Measurements from ENCODE around the gene TSSC4. TPM values are rescaled to one million over a fixed set of nuclear protein-coding genes. Genes with fewer than 3 reads are reported as not detected.

TSSC4 gene
- total RNA-seq, 2 donors from 2014 or later, result 35.6 to 59.0 TPM

DNA sequence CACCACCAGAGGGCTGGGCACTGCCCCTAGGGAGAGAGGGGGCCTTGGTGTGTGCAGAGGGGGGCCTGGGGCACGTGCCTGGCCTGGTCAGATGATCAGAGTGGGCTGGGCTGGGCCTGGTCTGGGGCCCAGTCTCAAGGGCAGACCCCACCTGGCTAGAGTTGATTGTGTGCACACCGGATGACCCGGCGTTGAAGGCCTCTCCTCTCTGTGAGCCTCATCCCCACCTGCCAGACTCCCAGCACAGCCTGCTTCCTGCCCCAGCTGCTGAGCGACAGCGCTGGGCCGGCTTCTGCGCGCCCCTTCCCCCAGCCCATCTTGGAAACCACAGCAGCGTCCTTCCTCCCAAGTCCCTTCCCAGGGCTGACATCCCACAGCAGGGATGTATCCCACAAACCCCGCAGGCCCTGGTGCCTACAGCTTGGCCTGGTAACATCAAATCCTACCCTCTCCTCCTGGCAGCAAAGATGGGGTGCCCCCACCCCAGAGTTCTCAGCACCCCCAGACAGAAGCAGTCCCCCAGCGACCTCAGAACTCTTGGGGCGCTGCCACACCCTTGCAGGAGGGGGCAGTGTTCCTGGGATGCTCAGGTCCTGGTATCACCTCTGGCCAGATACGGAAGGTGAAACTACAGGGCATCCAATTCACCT is 11.0 kb upstream of the TSSC4 start:
- H3K9me3 ChIP-seq, result no peaks in the 10 kb centered on the region
- H3K27me3 ChIP-seq, result no peaks in the 10 kb centered on the region
- H3K4me3 ChIP-seq, result no peak overlapping the region
- H3K9ac ChIP-seq (ENCODE audit: low read depth in 2 of 2, low read length in 2 of 2), result no peak overlapping the region
- TF ChIP-seq CTCF (IDR thresholded peaks at IDR 0.05), result no peak
- intact Hi-C loops (cut with DNase I), result no loop called here
- no peak for DNase-seq
- no peaks in the 10 kb centered on the region for H3K4me1 ChIP-seq
- H3K36me3 ChIP-seq, result no peaks in the 10 kb centered on the region
- H3K27ac ChIP-seq, result no peak overlapping the region

- Histone ChIP-seq H3K36me3 (no peaks in the 10 kb centered on the region), H3K27ac (peak overlapping the region; percentile 8), H3K9me3 (no peaks in the 10 kb centered on the region), H3K4me3 (no peak overlapping the region), H3K27me3 (no peaks in the 10 kb centered on the region), H3K9ac (ENCODE audit: low read depth in 2 of 2, low read length in 2 of 2) (peak overlapping the region in 1 of 2 donors; percentile 30), H3K4me1 (no peaks in the 10 kb centered on the region)
- intact Hi-C loops (cut with DNase I), result no loop called here
- DNase-seq, result no peak
- TF ChIP-seq CTCF (IDR thresholded peaks at IDR 0.05), result no peak
Measured at GRCh38 chr11:2390091-2390724, 10.3 kb upstream of the TSSC4 start.

DNA sequence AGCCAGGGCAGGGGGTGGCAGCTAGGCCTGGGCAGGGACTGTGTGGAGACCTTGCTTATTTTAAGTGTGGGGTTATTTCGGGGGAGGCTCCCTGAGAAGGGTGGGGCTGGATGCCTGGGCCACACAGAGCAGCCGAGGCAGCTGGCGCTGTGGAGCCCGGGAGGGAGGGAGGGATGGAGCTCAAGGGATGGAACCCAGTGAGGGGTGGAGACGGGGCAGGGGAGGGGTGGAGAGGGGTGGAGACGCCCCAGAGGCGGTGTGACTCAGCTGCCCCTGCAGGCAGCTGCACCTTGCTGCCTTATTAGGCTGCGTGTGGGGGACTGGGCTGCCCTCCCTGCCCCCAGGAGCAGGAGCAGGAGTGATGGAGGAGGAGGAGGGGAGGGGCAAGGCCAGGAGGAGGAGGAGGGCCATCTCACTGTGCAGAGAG is 9.8 kb upstream of the TSSC4 start:
- Histone ChIP-seq H3K9ac (ENCODE audit: low read depth in 2 of 2, low read length in 2 of 2) (peak overlapping the region in 1 of 2 donors; percentile 30), H3K27ac (peak overlapping the region; percentile 8), H3K4me1 (no peaks in the 10 kb centered on the region), H3K36me3 (peaks cover 3% of the 10 kb centered on the region), H3K9me3 (no peaks in the 10 kb centered on the region), H3K27me3 (no peaks in the 10 kb centered on the region), H3K4me3 (no peak overlapping the region)
- DNase-seq, result no peak
- no peak for TF ChIP-seq CTCF (IDR thresholded peaks at IDR 0.05)
- intact Hi-C loops (cut with DNase I), result no loop called here

GRCh38 chr11:2391181-2391975 is 9.2 kb upstream of the TSSC4 start:
- DNase-seq, result no peak
- peaks cover 3% of the 10 kb centered on the region for H3K36me3 ChIP-seq
- no peak overlapping the region for H3K9ac ChIP-seq (ENCODE audit: low read depth in 2 of 2, low read length in 2 of 2)
- H3K27ac ChIP-seq, result no peak overlapping the region
- no peak overlapping the region for H3K4me3 ChIP-seq
- intact Hi-C loops (cut with DNase I), result no loop called here
- no peaks in the 10 kb centered on the region for H3K27me3 ChIP-seq
- no peak for TF ChIP-seq CTCF (IDR thresholded peaks at IDR 0.05)
- H3K9me3 ChIP-seq, result no peaks in the 10 kb centered on the region
- H3K4me1 ChIP-seq, result no peaks in the 10 kb centered on the region

DNA sequence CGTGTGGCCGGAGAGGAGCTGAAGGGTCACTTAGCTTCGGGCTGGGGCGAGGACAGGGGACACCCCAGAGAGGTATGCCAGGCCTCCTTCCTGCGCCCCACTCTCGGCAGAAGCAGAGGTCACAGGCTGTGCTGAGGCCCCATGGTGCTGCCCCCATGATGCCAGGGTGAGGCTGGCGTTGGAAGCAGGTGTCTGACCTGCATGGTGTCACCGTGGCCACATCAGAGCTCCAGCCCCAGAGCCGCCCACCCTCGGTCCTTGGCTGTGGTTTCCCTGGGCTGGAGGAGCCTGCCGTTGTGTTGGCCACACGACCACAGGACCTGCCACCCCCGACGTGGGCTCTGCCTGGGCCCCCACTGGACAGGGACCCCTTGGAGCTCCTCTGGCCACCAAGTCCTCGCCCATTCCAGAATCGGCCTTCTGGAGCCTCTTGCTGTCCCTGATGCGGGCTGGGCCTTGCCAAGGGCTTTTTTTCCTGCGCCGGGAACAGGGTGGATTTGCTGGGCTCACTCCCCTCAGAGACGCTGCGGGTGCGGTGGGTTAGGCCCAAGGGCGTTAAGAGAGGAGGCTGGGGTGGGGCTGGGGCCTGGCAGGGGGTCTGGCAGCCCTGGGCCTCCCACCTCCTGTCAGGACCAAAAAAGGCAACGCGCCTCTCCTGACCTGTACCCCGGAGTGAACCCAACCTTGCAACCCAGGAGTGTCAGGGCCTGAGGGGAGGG is 8.2 kb upstream of the TSSC4 start:
- DNase-seq, result no peak
- no peak overlapping the region for H3K9ac ChIP-seq (ENCODE audit: low read depth in 2 of 2, low read length in 2 of 2)
- no peak overlapping the region for H3K4me3 ChIP-seq
- no peak overlapping the region for H3K27ac ChIP-seq
- no peaks in the 10 kb centered on the region for H3K27me3 ChIP-seq
- no peaks in the 10 kb centered on the region for H3K9me3 ChIP-seq
- H3K36me3 ChIP-seq, result peaks cover 3% of the 10 kb centered on the region
- no peaks in the 10 kb centered on the region for H3K4me1 ChIP-seq
- intact Hi-C loops (cut with DNase I), result no loop called here
- TF ChIP-seq CTCF (IDR thresholded peaks at IDR 0.05), result no peak
